ENCODE data around the gene ERC1.
A peak's percentile ranks its signal among the peaks of the same experiment; 100 is the strongest.

ERC1 gene

DNA sequence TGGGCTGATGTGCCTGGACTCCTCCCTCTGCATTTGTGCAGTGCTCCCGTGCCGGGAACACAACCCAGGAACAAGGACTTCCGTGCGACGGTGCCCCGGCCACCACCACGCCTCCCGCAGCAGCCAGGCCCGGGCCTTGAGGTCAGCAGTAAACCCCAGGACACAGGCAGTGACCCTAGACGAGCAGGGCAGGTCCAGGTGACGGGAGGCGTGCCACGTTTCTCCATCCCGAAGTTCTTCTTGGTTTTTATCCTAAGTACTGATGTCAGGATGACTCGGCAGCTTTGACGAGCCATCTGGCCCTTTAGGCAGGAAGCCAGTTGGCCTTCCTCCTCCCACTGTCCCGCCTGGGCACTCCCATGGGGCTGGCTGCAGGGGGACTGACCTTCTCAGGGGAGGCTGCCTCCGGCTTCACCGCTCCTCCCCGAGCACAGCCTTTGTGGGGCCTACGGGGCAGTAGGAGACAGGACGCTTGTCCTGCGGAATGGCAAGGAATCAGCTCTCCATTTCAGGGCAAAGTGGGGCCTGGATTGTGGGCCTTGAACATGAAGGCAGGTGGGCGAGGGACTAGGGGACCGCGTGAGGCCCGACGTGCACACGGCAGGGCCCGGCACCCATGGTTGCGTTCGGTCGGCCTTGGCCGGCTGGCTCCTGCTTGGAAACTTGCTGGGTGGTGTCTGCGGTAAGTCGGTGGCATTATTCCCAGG is 509.2 kb downstream of the ERC1 start:
- peak; percentile 25 for DNase-seq

- DNase-seq = no peak
Measured at GRCh38 chr12:1501001-1501400, 510.0 kb downstream of the ERC1 start.

GRCh38 chr12:1501695-1502378 is 510.8 kb downstream of the ERC1 start:
- no peak for DNase-seq

GRCh38 chr12:1502379-1502720 is 511.3 kb downstream of the ERC1 start:
- peak; percentile 15 for DNase-seq

DNA sequence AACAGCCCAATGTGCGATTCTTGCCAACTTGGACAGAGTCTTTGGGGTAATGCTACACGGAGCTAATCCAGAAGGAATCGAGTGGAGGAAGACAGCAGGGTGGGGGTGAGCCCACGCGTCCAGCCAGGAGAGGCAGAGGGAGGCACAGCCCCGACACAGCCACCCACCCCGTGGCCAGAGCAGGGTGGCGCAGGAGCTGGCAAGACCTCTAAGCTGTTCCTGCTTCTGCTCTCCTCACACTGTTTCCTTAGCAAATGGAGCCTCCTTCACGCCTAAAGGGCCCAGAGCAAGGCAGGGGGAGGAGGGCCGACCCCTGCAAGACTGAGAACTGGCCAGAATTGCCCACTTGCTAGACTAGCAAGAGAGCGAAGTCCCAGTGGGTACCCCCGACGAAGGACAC is 511.8 kb downstream of the ERC1 start:
- DNase-seq = no peak

DNA sequence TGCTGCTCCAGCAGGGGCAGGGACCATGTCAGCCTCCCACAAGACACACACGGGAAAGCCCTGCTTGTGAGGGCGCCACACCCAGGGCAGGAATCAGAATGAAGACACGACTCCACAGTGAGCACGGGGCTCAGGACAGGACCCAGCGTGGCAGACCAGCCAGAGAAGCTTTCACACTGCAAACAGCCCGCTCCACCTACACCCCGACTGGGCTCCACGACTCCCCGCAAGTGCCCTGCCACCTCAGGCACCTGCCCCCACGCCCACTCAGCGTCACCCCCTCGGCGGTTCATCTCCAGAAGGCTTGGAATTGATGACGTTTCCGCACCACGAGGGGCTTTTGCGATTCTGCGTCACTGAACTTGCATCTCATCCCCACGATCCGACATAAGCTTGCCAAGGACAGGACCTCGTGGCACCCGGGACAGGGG is 512.3 kb downstream of the ERC1 start:
- DNase-seq = no peak

- no peak for DNase-seq
Measured at GRCh38 chr12:1504304-1504894, 513.4 kb downstream of the ERC1 start.

DNA sequence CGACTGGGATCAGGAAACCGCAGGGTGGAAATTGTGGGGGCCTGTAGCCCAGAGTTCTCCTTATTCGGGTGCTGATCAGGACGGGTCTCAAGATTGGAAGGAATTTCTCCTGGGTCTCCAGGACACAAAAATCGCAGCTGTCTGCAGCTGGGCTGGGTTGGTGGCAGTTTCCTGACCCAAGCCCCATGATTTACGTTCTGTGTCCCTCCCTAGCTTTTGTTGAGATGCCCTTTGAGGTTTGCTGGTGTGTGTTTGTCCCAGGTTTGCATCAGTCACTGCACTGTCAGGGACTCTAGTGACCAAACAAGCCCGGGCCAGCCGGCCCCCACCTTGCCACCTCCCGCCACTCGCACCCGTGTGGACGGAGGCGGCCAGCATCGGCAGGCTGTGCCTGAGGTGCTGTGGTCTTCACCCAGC is 513.9 kb downstream of the ERC1 start:
- no peak for DNase-seq

GRCh38 chr12:1505576-1505975 is 514.6 kb downstream of the ERC1 start:
- DNase-seq = no peak

GRCh38 chr12:1507308-1507707 is 516.3 kb downstream of the ERC1 start:
- no peak for DNase-seq

DNA sequence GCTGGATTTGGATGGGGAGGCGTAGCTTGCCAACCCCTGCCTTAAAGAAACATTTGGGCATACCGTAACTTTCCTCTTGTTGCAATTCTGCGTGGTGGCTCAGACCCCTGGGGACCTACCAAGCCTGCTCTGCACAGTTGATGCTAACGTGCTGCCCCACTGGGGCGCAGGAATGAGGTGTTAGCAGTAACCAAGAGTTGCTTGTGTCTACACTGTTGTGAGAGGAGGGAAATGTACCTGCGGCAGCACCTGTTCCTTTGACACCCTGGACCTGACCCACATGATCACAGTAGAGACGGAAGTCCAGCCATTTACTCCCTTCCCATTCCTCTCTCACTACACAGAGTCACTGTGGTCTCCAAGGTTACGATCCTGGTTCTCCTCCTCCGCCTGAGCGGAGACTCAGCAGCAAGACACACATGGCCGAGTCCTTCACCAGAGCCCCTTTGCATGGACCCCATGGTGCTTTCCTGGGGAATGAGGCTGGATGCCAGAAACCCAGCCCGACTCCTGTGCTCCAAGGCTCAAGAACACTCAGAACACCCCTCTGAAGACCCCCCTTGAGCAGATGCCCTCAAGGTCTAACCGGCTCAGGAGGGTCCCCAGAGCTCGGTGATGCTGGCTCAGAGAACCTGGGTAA is 518.5 kb downstream of the ERC1 start:
- DNase-seq = no peak

- no peak for DNase-seq
Measured at GRCh38 chr12:1510056-1510812, 519.2 kb downstream of the ERC1 start.

DNA sequence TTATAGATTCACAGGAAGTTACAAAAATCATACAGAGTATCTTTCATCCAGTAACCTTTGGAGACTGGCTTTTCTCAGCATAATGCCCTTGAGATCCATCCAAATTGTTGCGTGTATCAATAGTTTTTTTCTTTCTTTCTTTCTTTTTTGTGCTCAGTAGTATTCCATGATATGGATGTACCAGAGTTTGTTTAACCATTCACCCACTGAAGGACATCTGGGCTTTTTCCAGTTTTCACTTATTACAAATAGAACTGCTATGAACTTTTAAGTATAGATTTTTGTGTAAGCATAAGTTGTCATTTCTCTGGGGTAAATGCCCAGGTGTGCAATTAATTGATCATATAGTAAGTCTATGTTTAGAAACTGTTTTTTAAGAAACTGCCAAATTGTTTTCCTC is 524.0 kb downstream of the ERC1 start:
- DNase-seq = no peak

DNA sequence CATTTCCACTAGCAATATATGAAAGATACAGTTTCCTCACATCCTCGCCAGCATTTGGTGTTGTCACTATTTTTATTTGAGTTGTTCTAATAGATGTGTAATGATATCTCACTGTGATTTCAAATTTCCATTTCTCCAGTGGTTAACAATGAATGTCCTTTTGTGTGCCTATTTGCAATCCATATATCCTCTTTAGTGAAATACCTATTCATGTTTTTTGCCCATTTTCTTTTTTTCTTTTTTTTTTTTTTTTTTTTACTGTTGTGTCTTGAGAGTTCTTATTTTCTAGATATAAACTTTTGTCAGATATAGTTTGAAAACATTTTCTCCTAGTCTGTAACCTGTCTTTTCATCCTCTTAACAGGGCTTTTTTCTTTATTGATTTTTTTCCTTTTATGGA is 524.4 kb downstream of the ERC1 start:
- no peak for DNase-seq

DNA sequence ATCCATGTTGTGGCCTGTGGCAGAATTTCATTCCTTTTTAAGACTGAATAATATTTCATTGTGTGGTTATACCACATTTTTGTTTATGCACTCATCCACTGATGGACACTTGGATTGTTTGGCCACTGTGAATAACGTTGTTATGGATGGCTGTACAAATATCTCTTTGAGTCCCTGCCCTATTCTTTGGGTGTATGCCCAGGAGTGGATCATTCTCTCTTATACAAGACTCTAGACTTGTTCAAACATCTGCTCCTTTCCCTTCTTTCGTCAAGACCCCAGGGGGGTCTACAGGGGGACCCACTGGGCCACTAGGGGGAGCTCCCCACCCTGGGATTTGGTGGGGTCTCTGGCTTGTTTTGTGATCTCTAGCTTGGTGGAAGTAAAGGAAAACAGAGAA is 526.0 kb downstream of the ERC1 start:
- DNase-seq = peak; percentile 21

- DNase-seq = no peak
Measured at GRCh38 chr12:1517734-1518525, 526.9 kb downstream of the ERC1 start.

GRCh38 chr12:1518591-1519516 is 527.8 kb downstream of the ERC1 start:
- DNase-seq = peak; percentile 16

- no peak for DNase-seq
Measured at GRCh38 chr12:1519642-1520041, 528.6 kb downstream of the ERC1 start.

DNA sequence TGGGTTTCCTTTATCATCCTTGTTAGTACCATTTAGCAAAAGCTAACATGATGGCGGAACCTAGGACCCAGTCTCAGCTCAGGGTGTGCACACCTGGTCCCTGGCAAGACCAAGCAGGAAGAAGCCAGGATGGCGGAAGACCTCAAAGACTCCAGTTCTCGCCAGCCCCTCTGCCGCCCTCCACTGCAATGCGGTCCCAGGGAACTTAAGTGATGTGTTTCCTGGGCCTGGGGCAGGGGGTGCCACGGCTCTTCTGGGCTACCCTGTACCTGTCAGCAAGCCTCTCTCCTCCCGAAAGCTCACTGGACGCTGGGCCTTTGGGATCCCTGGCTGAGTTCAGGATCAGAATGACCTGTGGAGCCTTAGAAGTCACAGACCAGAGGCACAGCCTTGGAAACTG is 532.0 kb downstream of the ERC1 start:
- DNase-seq = no peak

GRCh38 chr12:1523558-1524050 is 532.6 kb downstream of the ERC1 start:
- no peak for DNase-seq

- DNase-seq = no peak
Measured at GRCh38 chr12:1525858-1526257, 534.8 kb downstream of the ERC1 start.
